HG03354 (cell line): Measurements from ENCODE around the gene UBE2L5.

Source experiments
- ATAC-seq: cut with Tn5 transposase; IDR thresholded peaks from one replicate; pipeline ENCODE4 v1.9.1; 2021; ENCODE audit warnings: mild to moderate bottlenecking; ENCODE audit not compliant: unreplicated experiment, poor library complexity, severe bottlenecking

Gene UBE2L5

GRCh38 chr13:30403456-30403855 lies 18.8 kb upstream of the UBE2L5 start:
- no peak for ATAC-seq

- no peak for ATAC-seq
These were observed 18.1 kb upstream of the UBE2L5 start for GRCh38 chr13:30404207-30404606.

- no peak for ATAC-seq
These were observed 15.4 kb upstream of the UBE2L5 start for GRCh38 chr13:30406779-30407416.

- ATAC-seq = peak; percentile 94
These were observed 13.8 kb upstream of the UBE2L5 start for GRCh38 chr13:30408319-30409101.

GRCh38 chr13:30409886-30410704 lies 12.2 kb upstream of the UBE2L5 start:
- no peak for ATAC-seq

- ATAC-seq = no peak
These were observed 11.6 kb upstream of the UBE2L5 start for GRCh38 chr13:30410705-30411125.

GRCh38 chr13:30412346-30412745 lies 9.9 kb upstream of the UBE2L5 start:
- no peak for ATAC-seq

GRCh38 chr13:30413842-30414241 lies 8.5 kb upstream of the UBE2L5 start:
- no peak for ATAC-seq

GRCh38 chr13:30415430-30416030 lies 6.8 kb upstream of the UBE2L5 start:
- ATAC-seq = peak; percentile 89

- no peak for ATAC-seq
These were observed 5.8 kb upstream of the UBE2L5 start for GRCh38 chr13:30416471-30416870.

GRCh38 chr13:30418075-30418716 lies 4.1 kb upstream of the UBE2L5 start:
- ATAC-seq = no peak

- ATAC-seq = no peak
These were observed 3.4 kb upstream of the UBE2L5 start for GRCh38 chr13:30418717-30419459.

- ATAC-seq = peak; percentile 39
These were observed 920 bp upstream of the UBE2L5 start for GRCh38 chr13:30421093-30422053.

GRCh38 chr13:30423891-30424290 lies 1.6 kb downstream of the UBE2L5 start:
- ATAC-seq = no peak

- ATAC-seq = no peak
These were observed 6.9 kb downstream of the UBE2L5 start for GRCh38 chr13:30429235-30429634.

GRCh38 chr13:30429721-30430694 lies 7.7 kb downstream of the UBE2L5 start:
- peak; percentile 55 for ATAC-seq
